Sigmoid colon (tissue), 7 donors: ENCODE data around the gene KRCC1. TPM values are rescaled to one million over a fixed set of nuclear protein-coding genes. Genes with fewer than 3 reads are reported as not detected.

Experiments used
- DNase-seq: peaks from one replicate; pipeline ENCODE4 v3.0.0-alpha.2; 2019
- H3K27ac ChIP-seq, 4 donors: fragments of 200-600 bp; sonication (generic); one replicate each; pipeline ENCODE4 v1.5.1; 2016 to 2019; ENCODE audit warnings: mild to moderate bottlenecking in 1 of 4
- H3K27me3 ChIP-seq, 3 donors: fragments of 200-600 bp; sonication (generic); one replicate each; pipeline ENCODE4 v1.5.1; 2019; ENCODE audit warnings: mild to moderate bottlenecking in 1 of 3
- H3K36me3 ChIP-seq, 4 donors: fragments of 200-600 bp; sonication (generic); one replicate each; pipeline ENCODE4 v1.5.1; 2016 to 2019
- H3K4me1 ChIP-seq, 4 donors: fragments of 200-600 bp; sonication (generic); one replicate each; pipeline ENCODE4 v1.5.1; 2017 to 2019
- H3K4me3 ChIP-seq, 4 donors: fragments of 200-600 bp; sonication (generic); one replicate each; pipeline ENCODE4 v1.5.1; 2017 to 2019; ENCODE audit warnings: mild to moderate bottlenecking in 2 of 4, moderate library complexity in 1 of 4
- H3K9me3 ChIP-seq, 4 donors: fragments of 200-600 bp in 3 of 4; sonication (generic) in 3 of 4; one replicate each; pipeline versions ENCODE4 v1.5.1 to v1.6.1; 2013 to 2019
- EP300 ChIP-seq, 4 donors: sonication (generic); formaldehyde crosslinking; IDR thresholded peaks; one replicate each; pipeline ENCODE4 v1.6.1; 2017; ENCODE audit warnings: antibody characterized with exemption in 4 of 4
- POLR2A ChIP-seq, 2 donors: fragments of 450-650 bp; IDR thresholded peaks; one replicate each; pipeline ENCODE4 v1.6.1; 2016; ENCODE audit warnings: antibody characterized with exemption in 2 of 2, mild to moderate bottlenecking in 2 of 2, moderate library complexity in 2 of 2
- POLR2AphosphoS5 ChIP-seq, 4 donors: sonication (generic); formaldehyde crosslinking; IDR thresholded peaks; one replicate each; pipeline ENCODE4 v1.6.1; 2017; ENCODE audit warnings: antibody characterized with exemption in 4 of 4
- WGBS, 2 donors: extraction: QIAGEN DNeasy Blood & Tissue Kit; methylation state at CpG; one replicate each; pipeline ENCODE4 v1.1.7; 2013; 5-methylcytosine and 5-hydroxymethylcytosine counted together
- intact Hi-C: fragments of 100-400 bp; cut with DNase I; formaldehyde crosslinking; loops from one replicate; pipeline ENCODE4 v1.15.1; 2023
- polyA plus RNA-seq, 3 donors: library from polyadenylated mRNA; stranded (reverse); fragments of 200-250 nt; gene quantifications; one replicate each; pipeline ENCODE4 v1.2.3, GENCODE V29; 2013
- total RNA-seq, 4 donors: library from RNA; depleted of rRNA; stranded (reverse); fragments of >200 nt; gene quantifications; one replicate each; pipeline ENCODE4 v1.1.0, GENCODE V29; 2016
- TF ChIP-seq, protein P1 (sequence below), 4 experiments: fragments of 450-650 bp in 3 of 4; fragments of 200-600 bp in 1 of 4; IDR thresholded peaks; one replicate each; pipeline ENCODE4 v1.5.1; 2016 to 2019; ENCODE audit warnings: antibody characterized with exemption in 4 of 4, mild to moderate bottlenecking in 3 of 4, moderate library complexity in 2 of 4
- donor health status: healthy with polysubstance abuse.
- donor health status: Bipolar disorder and iron deficiency.
- donor health status: healthy.

Gene KRCC1
- total and polyA plus RNA-seq, 7 donors = 27.7 to 129 (median 44.6) TPM

- no peaks in the 10 kb centered on the region for H3K9me3 ChIP-seq
- no peak for DNase-seq
- H3K4me1 ChIP-seq = peaks cover 0 to 12% (median 0%) of the 10 kb centered on the region in 4 donors
- intact Hi-C loops = no loop called here
- H3K36me3 ChIP-seq = no peaks in the 10 kb centered on the region
- WGBS, 2 donors = 73 to 80% methylated on average over 1 of the region's 1 CpG
- H3K27me3 ChIP-seq = no peaks in the 10 kb centered on the region
- H3K27ac ChIP-seq = peak overlapping the region in 2 of 4 donors; percentile 15 to 38
- no peak for TF ChIP-seq EP300 (IDR thresholded peaks at IDR 0.05)
- no peak for TF ChIP-seq POLR2AphosphoS5 (IDR thresholded peaks at IDR 0.05)
- TF ChIP-seq POLR2A (IDR thresholded peaks at IDR 0.05) = no peak
- no peak overlapping the region for H3K4me3 ChIP-seq
These were observed 44.6 kb downstream of the KRCC1 start for GRCh38 chr2:88011011-88011410.

- 95 to 96% methylated on average over 1 of the region's 1 CpG for WGBS, 2 donors
- no peak overlapping the region for H3K27ac ChIP-seq
- intact Hi-C loops = no loop called here
- no peaks in the 10 kb centered on the region for H3K27me3 ChIP-seq
- DNase-seq = no peak
- no peaks in the 10 kb centered on the region for H3K36me3 ChIP-seq
- H3K4me1 ChIP-seq = peaks cover 0 to 12% (median 0%) of the 10 kb centered on the region in 4 donors
- TF ChIP-seq POLR2AphosphoS5 (IDR thresholded peaks at IDR 0.05) (no peak), EP300 (IDR thresholded peaks at IDR 0.05) (no peak)
- no peaks in the 10 kb centered on the region for H3K9me3 ChIP-seq
- no peak overlapping the region for H3K4me3 ChIP-seq
These were observed 45.4 kb downstream of the KRCC1 start for GRCh38 chr2:88010136-88010535.

DNA sequence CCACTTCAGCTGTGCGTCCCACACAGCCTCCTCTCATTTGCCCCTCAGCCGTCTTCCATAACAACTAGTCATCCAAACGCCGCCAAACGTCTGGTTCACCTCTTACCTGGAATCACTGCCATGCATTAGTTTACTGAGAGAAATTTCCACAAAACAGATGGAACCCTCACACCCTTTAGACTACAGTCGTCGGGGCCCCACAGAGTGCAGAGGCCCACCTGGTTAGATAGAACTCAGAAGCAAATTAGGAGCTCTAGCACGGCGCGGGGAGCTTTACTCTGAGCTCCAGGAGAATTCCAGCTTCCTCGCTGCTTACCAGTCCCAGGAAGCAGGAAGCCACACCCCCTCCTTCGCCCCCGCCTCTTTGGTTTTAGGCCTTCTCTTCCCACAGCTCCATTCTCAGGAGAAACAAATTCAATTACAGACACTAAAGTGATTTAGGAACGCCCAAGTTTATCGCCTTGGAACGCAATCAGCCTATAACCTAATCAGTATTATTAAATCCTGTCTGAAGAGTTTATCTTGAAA is 48.6 kb downstream of the KRCC1 start:
- H3K9me3 ChIP-seq = no peaks in the 10 kb centered on the region
- H3K4me3 ChIP-seq = no peak overlapping the region
- intact Hi-C loops = no loop called here
- no peak overlapping the region for H3K27ac ChIP-seq
- no peaks in the 10 kb centered on the region for H3K27me3 ChIP-seq
- WGBS, 2 donors = 87 to 92% methylated on average over 16 of the region's 16 CpGs
- DNase-seq = no peak
- no peaks in the 10 kb centered on the region for H3K36me3 ChIP-seq
- no peak for TF ChIP-seq EP300 (IDR thresholded peaks at IDR 0.05)
- TF ChIP-seq, protein P1, sequence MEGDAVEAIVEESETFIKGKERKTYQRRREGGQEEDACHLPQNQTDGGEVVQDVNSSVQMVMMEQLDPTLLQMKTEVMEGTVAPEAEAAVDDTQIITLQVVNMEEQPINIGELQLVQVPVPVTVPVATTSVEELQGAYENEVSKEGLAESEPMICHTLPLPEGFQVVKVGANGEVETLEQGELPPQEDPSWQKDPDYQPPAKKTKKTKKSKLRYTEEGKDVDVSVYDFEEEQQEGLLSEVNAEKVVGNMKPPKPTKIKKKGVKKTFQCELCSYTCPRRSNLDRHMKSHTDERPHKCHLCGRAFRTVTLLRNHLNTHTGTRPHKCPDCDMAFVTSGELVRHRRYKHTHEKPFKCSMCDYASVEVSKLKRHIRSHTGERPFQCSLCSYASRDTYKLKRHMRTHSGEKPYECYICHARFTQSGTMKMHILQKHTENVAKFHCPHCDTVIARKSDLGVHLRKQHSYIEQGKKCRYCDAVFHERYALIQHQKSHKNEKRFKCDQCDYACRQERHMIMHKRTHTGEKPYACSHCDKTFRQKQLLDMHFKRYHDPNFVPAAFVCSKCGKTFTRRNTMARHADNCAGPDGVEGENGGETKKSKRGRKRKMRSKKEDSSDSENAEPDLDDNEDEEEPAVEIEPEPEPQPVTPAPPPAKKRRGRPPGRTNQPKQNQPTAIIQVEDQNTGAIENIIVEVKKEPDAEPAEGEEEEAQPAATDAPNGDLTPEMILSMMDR (IDR thresholded peaks at IDR 0.05) = no peak
- peaks cover 0 to 12% (median under 1%) of the 10 kb centered on the region in 4 donors for H3K4me1 ChIP-seq

- no peak for TF ChIP-seq EP300 (IDR thresholded peaks at IDR 0.05)
- no peak for TF ChIP-seq POLR2A (IDR thresholded peaks at IDR 0.05)
- TF ChIP-seq, protein P1 (IDR thresholded peaks at IDR 0.05) = no peak
- no peak for TF ChIP-seq POLR2AphosphoS5 (IDR thresholded peaks at IDR 0.05)
- Histone ChIP-seq H3K4me3 (no peak overlapping the region), H3K27me3 (no peaks in the 10 kb centered on the region), H3K36me3 (no peaks in the 10 kb centered on the region), H3K9me3 (no peaks in the 10 kb centered on the region), H3K4me1 (peaks cover 0 to 5% (median 2%) of the 10 kb centered on the region in 4 donors), H3K27ac (no peak overlapping the region)
- intact Hi-C loops = no loop called here
- DNase-seq = no peak
- WGBS, 2 donors = 87 to 93% methylated on average over 6 of the region's 6 CpGs
These were observed 49.8 kb downstream of the KRCC1 start for GRCh38 chr2:88005776-88006175.

DNA sequence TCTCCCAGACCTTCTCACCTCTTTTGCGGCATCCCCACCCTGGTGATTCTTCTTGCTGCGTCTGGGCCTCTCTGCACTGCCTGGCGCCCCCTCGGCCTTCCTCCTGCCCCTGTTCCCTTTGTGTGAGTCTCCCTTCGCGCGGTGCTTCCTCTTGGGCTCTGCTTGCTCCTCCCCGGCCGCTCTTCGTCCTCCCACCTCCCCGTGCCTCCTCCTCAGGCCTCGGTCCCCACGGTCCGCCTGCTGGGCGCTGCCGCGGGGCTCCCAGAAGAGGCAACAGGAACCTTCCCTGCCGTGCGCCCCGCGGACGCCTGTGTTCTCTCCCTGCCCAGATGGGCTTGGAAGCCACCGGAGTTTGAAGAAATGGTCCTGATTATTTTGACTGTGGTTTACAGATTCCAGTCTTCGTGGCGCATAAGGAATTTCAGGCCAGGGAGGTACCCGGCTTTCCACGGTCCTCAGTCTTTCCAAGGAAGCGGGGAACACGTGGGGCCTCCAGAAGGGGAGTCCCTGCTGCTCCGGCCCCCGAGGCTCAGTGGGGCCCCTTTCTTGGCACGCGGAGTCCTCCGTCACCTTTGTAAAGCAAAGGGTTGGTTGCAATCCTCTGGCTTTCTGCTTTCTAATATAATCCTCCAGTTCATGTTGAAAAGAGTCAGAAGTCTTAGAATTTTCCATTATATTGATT is 52.4 kb downstream of the KRCC1 start:
- Histone ChIP-seq H3K4me1 (peaks cover 0 to 5% (median 0%) of the 10 kb centered on the region in 4 donors), H3K9me3 (no peaks in the 10 kb centered on the region), H3K27me3 (no peaks in the 10 kb centered on the region), H3K4me3 (no peak overlapping the region), H3K36me3 (no peaks in the 10 kb centered on the region), H3K27ac (no peak overlapping the region)
- no peak for DNase-seq
- WGBS, 2 donors = 51 to 81% methylated on average over 34 of the region's 34 CpGs
- intact Hi-C loops = loop anchor here (5.0 kb wide), 1 partner anchor 511 kb away; no protein-coding TSS in a partner anchor
- TF ChIP-seq EP300 (IDR thresholded peaks at IDR 0.05) = no peak
- TF ChIP-seq POLR2AphosphoS5 (IDR thresholded peaks at IDR 0.05) = no peak
- TF ChIP-seq, protein P1 (IDR thresholded peaks at IDR 0.05) = no peak
- TF ChIP-seq POLR2A (IDR thresholded peaks at IDR 0.05) = no peak
